DND-41 (cell line): ENCODE measurements around the gene SAMD9L.

Experiments
- CTCF ChIP-seq: IDR thresholded peaks from 2 replicates; pipeline ENCODE4 v1.5.1; 2012; ENCODE audit warnings: borderline replicate concordance, low read length, moderate library complexity, mild to moderate bottlenecking; ENCODE audit not compliant: poor library complexity, severe bottlenecking; ENCODE audit errors: extremely low read depth
- EZH2 ChIP-seq: IDR thresholded peaks from 3 replicates; pipeline ENCODE4 v1.6.1; 2012; ENCODE audit warnings: borderline replicate concordance, low read depth, mild to moderate bottlenecking, moderate library complexity, low read length, inconsistent platforms; ENCODE audit not compliant: severe bottlenecking

DNA sequence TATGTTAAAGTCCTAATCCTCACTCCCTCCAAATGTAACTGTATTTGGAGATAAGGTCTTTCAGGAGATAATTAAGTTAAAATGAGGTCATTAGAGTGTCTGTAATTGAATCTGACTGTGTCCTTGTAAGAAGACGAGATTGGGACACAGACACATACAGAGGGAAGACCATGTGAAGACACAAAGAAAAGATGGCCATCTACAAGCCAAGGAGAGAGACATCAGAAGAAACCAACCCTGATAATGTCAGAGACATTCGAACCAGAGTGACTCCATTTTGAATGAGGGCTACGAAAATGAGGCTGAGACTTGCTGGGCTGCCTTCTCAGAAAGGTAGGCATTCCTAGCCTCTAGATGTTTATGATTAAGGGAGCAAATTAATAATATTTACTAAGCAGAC is 542 bp upstream of the SAMD9L start:
- TF ChIP-seq EZH2, result no peak
- no peak for TF ChIP-seq CTCF
